DOHH2 (cell line): Measurements from ENCODE around the gene DISC1.

Experiments used
- H3F3A ChIP-seq: fragments of 200-600 bp; sonication (generic), shearing (Covaris generic); 2 replicates; pipeline ENCODE4 v1.6.0; 2016; ENCODE audit warnings: antibody characterized with exemption, mild to moderate bottlenecking; ENCODE audit not compliant: control insufficient read depth, insufficient read depth
- H3K27ac ChIP-seq: fragments of 200-600 bp; sonication (generic); 2 replicates; pipeline ENCODE4 v1.5.1; 2014; ENCODE audit warnings: low read depth, mild to moderate bottlenecking, low read length, moderate library complexity
- H3K27me3 ChIP-seq: fragments of 200-600 bp; sonication (generic); 2 replicates; pipeline ENCODE4 v1.6.1; 2014; ENCODE audit warnings: mild to moderate bottlenecking, low read length, mixed read lengths; ENCODE audit not compliant: control insufficient read depth
- H3K36me3 ChIP-seq: fragments of 200-600 bp; sonication (generic); 2 replicates; pipeline ENCODE4 v1.6.1; 2014; ENCODE audit warnings: mild to moderate bottlenecking, low read length, moderate library complexity, mixed read lengths; ENCODE audit not compliant: control insufficient read depth
- H3K4me1 ChIP-seq: fragments of 200-600 bp; sonication (generic); 2 replicates; pipeline ENCODE4 v1.6.1; 2014; ENCODE audit warnings: mild to moderate bottlenecking, low read length, mixed read lengths; ENCODE audit not compliant: control insufficient read depth
- H3K4me2 ChIP-seq: fragments of 200-600 bp; sonication (generic); 2 replicates; pipeline ENCODE4 v1.6.0; 2014; ENCODE audit warnings: mild to moderate bottlenecking, low read length, moderate library complexity
- H3K4me3 ChIP-seq: fragments of 200-600 bp; sonication (generic); 2 replicates; pipeline ENCODE4 v1.5.1; 2014; ENCODE audit warnings: mild to moderate bottlenecking, low read length, mixed read lengths
- H3K79me2 ChIP-seq: fragments of 200-600 bp; sonication (generic); 2 replicates; pipeline ENCODE4 v1.6.1; 2014; ENCODE audit warnings: mild to moderate bottlenecking, low read length, mixed read lengths; ENCODE audit not compliant: control insufficient read depth
- H3K9me2 ChIP-seq: fragments of 200-600 bp; sonication (generic); replicated peaks from 2 replicates; pipeline ENCODE4 v1.6.1; 2014; ENCODE audit warnings: mild to moderate bottlenecking, low read length, mixed read lengths; ENCODE audit not compliant: control insufficient read depth
- H3K9me3 ChIP-seq: fragments of 200-600 bp; sonication (generic); 2 replicates; pipeline ENCODE4 v1.6.1; 2014; ENCODE audit warnings: antibody characterized with exemption, low read length, mixed read lengths; ENCODE audit not compliant: control insufficient read depth, insufficient read depth
- H4K20me1 ChIP-seq: fragments of 200-600 bp; sonication (generic); 2 replicates; pipeline ENCODE4 v1.6.0; 2014; ENCODE audit warnings: low read depth, mild to moderate bottlenecking, antibody characterized with exemption, low read length, moderate library complexity; ENCODE audit not compliant: control insufficient read depth, insufficient read depth
- CTCF ChIP-seq: fragments of 200-600 bp; sonication (generic); IDR thresholded peaks from one replicate; pipeline ENCODE4 v1.5.1; 2014; ENCODE audit warnings: antibody characterized with exemption, mild to moderate bottlenecking, low read depth, low read length; ENCODE audit not compliant: poor library complexity, severe bottlenecking
- EZH2phosphoT487 ChIP-seq: fragments of 200-600 bp; sonication (generic); IDR thresholded peaks from 2 replicates; pipeline ENCODE4 v1.6.1; 2017; ENCODE audit warnings: borderline replicate concordance, mild to moderate bottlenecking, antibody characterized with exemption, low read length, moderate library complexity, mixed read lengths

Gene DISC1

DNA sequence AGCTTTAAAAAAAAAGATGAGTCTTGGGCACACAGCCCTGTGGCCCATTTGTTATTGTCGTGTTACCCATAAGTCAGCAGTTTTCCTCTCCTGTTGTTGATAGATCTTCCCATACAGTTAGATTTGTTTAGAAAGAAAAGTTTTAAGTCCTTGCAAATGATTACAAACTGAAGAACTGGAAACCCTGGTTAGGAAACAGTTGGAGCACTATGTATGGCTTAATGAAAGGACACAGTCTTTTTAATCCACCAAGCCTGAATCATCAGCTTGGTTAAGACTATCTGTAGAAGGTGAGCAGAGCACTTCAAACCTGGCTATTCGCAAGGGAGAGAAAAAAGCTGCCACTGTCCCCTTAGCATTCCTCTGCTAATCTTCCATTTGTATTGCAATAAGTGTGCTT is 241.0 kb downstream of the DISC1 start:
- H4K20me1 ChIP-seq: no peaks in the 10 kb centered on the region
- H3K4me2 ChIP-seq: no peak overlapping the region
- H3K27ac ChIP-seq: no peak overlapping the region
- no peak overlapping the region for H3K4me3 ChIP-seq
- H3K9me3 ChIP-seq: no peaks in the 10 kb centered on the region
- no peaks in the 10 kb centered on the region for H3K9me2 ChIP-seq
- no peaks in the 10 kb centered on the region for H3K36me3 ChIP-seq
- no peak for TF ChIP-seq EZH2phosphoT487
- no peaks in the 10 kb centered on the region for H3K79me2 ChIP-seq
- H3K27me3 ChIP-seq: no peaks in the 10 kb centered on the region
- no peaks in the 10 kb centered on the region for H3F3A ChIP-seq
- H3K4me1 ChIP-seq: no peaks in the 10 kb centered on the region

DNA sequence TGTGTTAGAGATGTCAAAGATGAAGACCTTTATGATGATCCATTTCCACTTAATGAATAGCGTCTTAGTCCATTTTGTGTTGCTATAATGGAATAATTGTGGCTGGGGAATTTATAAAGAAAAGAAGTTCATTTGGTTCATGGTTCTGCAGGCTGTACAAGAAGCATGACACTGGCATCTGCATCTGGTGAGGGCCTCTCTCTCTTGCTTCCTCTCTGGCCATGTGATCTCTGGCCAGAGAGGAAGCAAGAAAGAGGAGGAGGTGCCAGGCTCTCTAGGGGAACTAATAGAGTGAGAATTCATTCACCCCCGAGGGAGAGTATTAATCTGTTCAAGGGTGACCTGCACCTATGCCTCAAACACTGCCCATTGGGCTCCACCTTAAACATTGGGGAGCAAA is 242.8 kb downstream of the DISC1 start:
- Histone ChIP-seq H3K27ac (no peak overlapping the region), H3K36me3 (no peaks in the 10 kb centered on the region), H3K27me3 (no peaks in the 10 kb centered on the region), H4K20me1 (no peaks in the 10 kb centered on the region), H3K9me2 (no peaks in the 10 kb centered on the region), H3K4me3 (no peak overlapping the region), H3K9me3 (no peaks in the 10 kb centered on the region), H3K4me1 (no peaks in the 10 kb centered on the region), H3K4me2 (no peak overlapping the region), H3K79me2 (no peaks in the 10 kb centered on the region), H3F3A (no peaks in the 10 kb centered on the region)
- TF ChIP-seq EZH2phosphoT487: no peak
- no peak for TF ChIP-seq CTCF

GRCh38 chr1:231871471-231871870 is 244.9 kb downstream of the DISC1 start:
- no peak for TF ChIP-seq EZH2phosphoT487
- no peak for TF ChIP-seq CTCF
- H3K27me3 ChIP-seq: no peaks in the 10 kb centered on the region
- H3K4me2 ChIP-seq: no peak overlapping the region
- H3F3A ChIP-seq: no peaks in the 10 kb centered on the region
- no peaks in the 10 kb centered on the region for H3K4me1 ChIP-seq
- H3K9me3 ChIP-seq: no peaks in the 10 kb centered on the region
- no peak overlapping the region for H3K4me3 ChIP-seq
- no peaks in the 10 kb centered on the region for H3K36me3 ChIP-seq
- no peak overlapping the region for H3K27ac ChIP-seq
- no peaks in the 10 kb centered on the region for H3K79me2 ChIP-seq
- H4K20me1 ChIP-seq: no peaks in the 10 kb centered on the region
- H3K9me2 ChIP-seq: no peaks in the 10 kb centered on the region

- Histone ChIP-seq H3F3A (no peaks in the 10 kb centered on the region), H3K27ac (no peak overlapping the region), H3K9me2 (no peaks in the 10 kb centered on the region), H3K9me3 (no peaks in the 10 kb centered on the region), H3K27me3 (no peaks in the 10 kb centered on the region), H3K4me3 (no peak overlapping the region), H3K79me2 (no peaks in the 10 kb centered on the region), H4K20me1 (no peaks in the 10 kb centered on the region), H3K36me3 (no peaks in the 10 kb centered on the region), H3K4me2 (no peak overlapping the region), H3K4me1 (no peaks in the 10 kb centered on the region)
- no peak for TF ChIP-seq EZH2phosphoT487
- no peak for TF ChIP-seq CTCF
Measured at GRCh38 chr1:231871878-231872277, 245.3 kb downstream of the DISC1 start.
